ENCODE data around the gene MRPL16. TPM values are rescaled to one million over a fixed set of nuclear protein-coding genes. Genes with fewer than 3 reads are reported as not detected.

MRPL16 gene
- total and polyA plus RNA-seq, 2 of the 4 experiments (the other 2 are of a cell fraction): 43.9 to 71.3 TPM

DNA sequence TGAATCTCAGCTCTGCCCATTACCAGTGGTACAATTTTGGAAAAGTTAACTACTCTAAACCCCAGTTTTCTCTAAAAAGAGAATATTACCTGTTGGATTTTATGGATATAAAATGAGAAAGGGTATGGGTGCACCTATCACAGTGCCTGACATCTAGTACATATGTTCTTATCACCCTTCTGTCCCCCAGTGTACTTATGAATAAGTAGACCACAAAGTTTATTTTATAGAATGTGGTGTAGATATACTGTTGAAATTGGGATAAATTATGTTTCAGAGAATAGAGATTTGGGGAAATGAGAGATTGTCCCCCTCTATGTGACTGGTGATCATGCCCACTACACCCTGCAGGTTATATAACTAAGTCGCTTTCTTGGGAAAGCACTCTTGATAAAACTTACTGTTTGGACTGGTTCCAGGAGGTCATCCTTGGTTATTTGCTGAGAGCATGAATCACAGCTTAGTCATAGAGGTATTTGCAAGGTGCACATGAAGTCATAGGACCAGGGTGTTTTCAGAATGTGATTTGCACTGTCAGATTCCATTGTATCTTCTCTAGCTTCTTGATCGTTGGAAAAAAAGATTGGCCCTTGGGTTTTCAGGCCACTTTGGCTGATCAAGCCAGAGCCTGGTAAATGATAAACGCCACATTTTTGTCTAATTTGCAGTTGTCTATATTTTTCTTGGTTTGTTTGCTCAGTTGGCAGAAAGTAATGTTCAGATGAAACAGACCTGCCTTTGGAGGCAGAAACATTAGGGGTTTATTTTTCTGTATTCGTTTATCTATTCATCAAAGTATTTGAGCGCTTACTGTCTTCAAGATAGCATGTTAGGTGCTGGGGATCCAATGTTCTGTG, 34.1 kb downstream of the MRPL16 start:
- intact Hi-C loops (cut with micrococcal nuclease) (no loop called here), dilution Hi-C loops (cut with HindIII; ENCODE audit: low sequenced_read_pairs, unreplicated experiment) (no loop called here), in situ Hi-C loops (cut with MboI; ENCODE audit: low sequenced_read_pairs) (no loop called here)
- Histone ChIP-seq H2BK120ac (ENCODE audit: low read depth, low read length) (no peak overlapping the region), H3K27me3 (ENCODE audit: control insufficient read depth, insufficient read depth, low read length) (no peaks in the 10 kb centered on the region), H2BK15ac (ENCODE audit: low read depth, low read length) (no peak overlapping the region), H4K20me1 (ENCODE audit: insufficient read depth, low read length) (0 out of 2 replicates have a peak, but pooled peaks cover 5% of the 10 kb centered on the region), H3K4me2 (ENCODE audit: low read depth, low read length) (no peak overlapping the region), H4K8ac (ENCODE audit: low read depth in 2 of 2, low read length in 2 of 2) (no peak overlapping the region), H2AK5ac (ENCODE audit: low read depth, low read length) (no peak overlapping the region), H3K36me3 (ENCODE audit: control insufficient read depth, insufficient read depth, low read length) (no peaks in the 10 kb centered on the region; the same call in 1 of the 2 replicates), H3K56ac (ENCODE audit: extremely low read depth, insufficient read depth, low read length) (no peak overlapping the region), H3K9me1 (ENCODE audit: insufficient read depth, low read length) (no peaks in the 10 kb centered on the region), H2AK9ac (replicated peaks; ENCODE audit: low read depth, low read length, poor library complexity) (no peak overlapping the region), H4K91ac (ENCODE audit: insufficient read depth, low read depth, low read length) (no peak overlapping the region), H3K4me1 (ENCODE audit: control insufficient read depth, insufficient read depth, low read length) (peaks cover 2% of the 10 kb centered on the region; the same call in 1 of the 2 replicates), H3K9me3 (ENCODE audit: control insufficient read depth, insufficient read depth, low read length) (no peaks in the 10 kb centered on the region), H3K4ac (ENCODE audit: low read depth, low read length) (no peak overlapping the region), H3K18ac (ENCODE audit: low read depth, low read length) (no peak overlapping the region), H2AFZ (replicated peaks; ENCODE audit: low read length, poor library complexity) (no peak overlapping the region), H2BK20ac (ENCODE audit: low read depth, low read length) (no peak overlapping the region), H3K4me3 (ENCODE audit: insufficient read depth, low read depth, low read length) (no peak overlapping the region), H4K5ac (ENCODE audit: low read depth, low read length) (no peak overlapping the region), H3K23ac (ENCODE audit: low read depth, low read length) (no peak overlapping the region), H3K9ac (ENCODE audit: low read depth, low read length) (no peak overlapping the region), H2BK5ac (ENCODE audit: low read depth, low read length, poor library complexity, severe bottlenecking) (no peak overlapping the region), H3K79me1 (ENCODE audit: low read depth in 1 of 2, low read length in 2 of 2) (peaks cover 3 to 5% of the 10 kb centered on the region in 2 experiments; a peak in 1 of 4 replicates), H3K14ac (replicated peaks; ENCODE audit: low read depth, low read length) (no peak overlapping the region), H3K27ac (ENCODE audit: insufficient read depth, low read length) (no peak overlapping the region)
- ChIA-PET CTCF (no interaction called here), POLR2A (ENCODE audit: unreplicated experiment) (no interaction called here)
- no TSS peak for BruUV-seq (replicated peaks)
- 78% methylated on average over 3 of the region's 5 CpGs; no CpG with 5 or more reads in 1 of the 2 experiments for WGBS, 2 experiments (ENCODE audit: extremely low coverage in 2 of 2, insufficient read length in 1 of 2)
- TF ChIP-seq FOS (IDR thresholded peaks at IDR 0.05; ENCODE audit: low read depth, low read length): peak; percentile 59
- 0 out of 2 replicates have a peak, but pooled peaks have one; percentile 15 for TF ChIP-seq BHLHE40 (IDR thresholded peaks at IDR 0.05; ENCODE audit: low read depth, low read length)
- no peak for TF ChIP-seq ELK1 (IDR thresholded peaks at IDR 0.05; ENCODE audit: borderline replicate concordance, low read depth, low read length)
- TF ChIP-seq RCOR1 (IDR thresholded peaks at IDR 0.05; ENCODE audit: insufficient replicate concordance, low read length): peak; percentile 94
- no peak for TF ChIP-seq USF2 (IDR thresholded peaks at IDR 0.05; ENCODE audit: low read depth, low read length)
- no peak for TF ChIP-seq MXI1 (IDR thresholded peaks at IDR 0.05; ENCODE audit: borderline replicate concordance, low read depth, low read length)
- no peak for TF ChIP-seq MAZ (IDR thresholded peaks at IDR 0.05; ENCODE audit: borderline replicate concordance, low read depth, low read length)
- no peak for TF ChIP-seq NFE2L2 (IDR thresholded peaks at IDR 0.05; ENCODE audit: low read depth, low read length)
- TF ChIP-seq CEBPB (IDR thresholded peaks at IDR 0.05; ENCODE audit: low read depth, low read length): 0 out of 2 replicates have a peak, but pooled peaks have one; percentile 2
- peak; percentile 40; the same call in 1 of the 2 replicates for ATAC-seq (ENCODE audit: low read depth)
- peak; percentile 78 for DNase-seq

Data from IMR-90 (cell line).